Smooth muscle cell of the brain vasculature (primary cell): ENCODE measurements around the gene STRC.
"Not testable (repeated sequence)": the region's sequence is repeated elsewhere in the genome, so short reads cannot be mapped to it uniquely, and the experiment has no call there.

Experiments
- DNase-seq: peaks from one replicate; pipeline ENCODE4 v3.0.0-alpha.2; 2012; ENCODE audit warnings: low read depth, low spot score

The STRC gene

GRCh38 chr15:43563793-43564192 lies 54.8 kb downstream of the STRC start:
- not testable (repeated sequence) for DNase-seq

- DNase-seq = not testable (repeated sequence)
Measured at GRCh38 chr15:43562753-43563152, 55.8 kb downstream of the STRC start.

- no peak for DNase-seq
Measured at GRCh38 chr15:43552986-43553385, 65.6 kb downstream of the STRC start.

GRCh38 chr15:43552256-43552655 lies 66.3 kb downstream of the STRC start:
- no peak for DNase-seq

- no peak for DNase-seq
Measured at GRCh38 chr15:43550527-43551363, 67.9 kb downstream of the STRC start.
